ENCODE measurements around the gene GSTO1. TPM values are rescaled to one million over a fixed set of nuclear protein-coding genes. Genes with fewer than 3 reads are reported as not detected.

Gene GSTO1
- polyA plus RNA-seq: 229 TPM
- long read RNA-seq, donor 1, transcript GSTO1-202 (6 exons, 972 nt): major isoform, 83 of 111 reads
- long read RNA-seq, donor 1, transcript GSTO1-204 (5 exons, 829 nt): minor isoform, 13 of 111 reads
- long read RNA-seq, donor 1, partial matches to known transcripts: 7 of 111 reads
- long read RNA-seq, donor 1, other reads (novel, unspliced or antisense): 5 of 111 reads
- long read RNA-seq, donor 2, transcript GSTO1-204 (5 exons, 829 nt): minor isoform, 43 of 302 reads
- long read RNA-seq, donor 2, transcript GSTO1-202 (6 exons, 972 nt): major isoform, 181 of 302 reads
- long read RNA-seq, donor 2, partial matches to known transcripts: 50 of 302 reads
- long read RNA-seq, donor 2, other reads (novel, unspliced or antisense): 26 of 302 reads
- long read RNA-seq, donor 3: 0 reads
- long read RNA-seq, donor 4, transcript GSTO1-202 (6 exons, 972 nt): major isoform, 29 of 33 reads
- long read RNA-seq, donor 4, partial matches to known transcripts: 0 of 33 reads
- long read RNA-seq, donor 4, other reads (novel, unspliced or antisense): 0 of 33 reads
- long read RNA-seq, donor 5, transcript GSTO1-202 (6 exons, 972 nt): major isoform, 46 of 62 reads
- long read RNA-seq, donor 5, transcript GSTO1-204 (5 exons, 829 nt): minor isoform, 10 of 62 reads
- long read RNA-seq, donor 5, partial matches to known transcripts: 0 of 62 reads
- long read RNA-seq, donor 5, other reads (novel, unspliced or antisense): 6 of 62 reads
- long read RNA-seq, donor 6, transcript GSTO1-202 (6 exons, 972 nt): major isoform, 135 of 219 reads
- long read RNA-seq, donor 6, transcript GSTO1-204 (5 exons, 829 nt): minor isoform, 20 of 219 reads
- long read RNA-seq, donor 6, partial matches to known transcripts: 46 of 219 reads
- long read RNA-seq, donor 6, other reads (novel, unspliced or antisense): 14 of 219 reads
- long read RNA-seq, donor 7, transcript GSTO1-202 (6 exons, 972 nt): major isoform, 41 of 54 reads
- long read RNA-seq, donor 7, transcript GSTO1-204 (5 exons, 829 nt): minor isoform, 6 of 54 reads
- long read RNA-seq, donor 7, partial matches to known transcripts: 7 of 54 reads
- long read RNA-seq, donor 7, other reads (novel, unspliced or antisense): 0 of 54 reads
- long read RNA-seq, donor 8, transcript GSTO1-204 (5 exons, 829 nt): minor isoform, 34 of 348 reads
- long read RNA-seq, donor 8, transcript GSTO1-202 (6 exons, 972 nt): major isoform, 229 of 348 reads
- long read RNA-seq, donor 8, partial matches to known transcripts: 57 of 348 reads
- long read RNA-seq, donor 8, other reads (novel, unspliced or antisense): 24 of 348 reads
- long read RNA-seq, donor 9, transcript GSTO1-204 (5 exons, 829 nt): minor isoform, 33 of 268 reads
- long read RNA-seq, donor 9, transcript GSTO1-202 (6 exons, 972 nt): major isoform, 169 of 268 reads
- long read RNA-seq, donor 9, partial matches to known transcripts: 52 of 268 reads
- long read RNA-seq, donor 9, other reads (novel, unspliced or antisense): 13 of 268 reads
- long read RNA-seq, donor 10, transcript GSTO1-202 (6 exons, 972 nt): major isoform, 179 of 258 reads
- long read RNA-seq, donor 10, transcript GSTO1-204 (5 exons, 829 nt): minor isoform, 28 of 258 reads
- long read RNA-seq, donor 10, partial matches to known transcripts: 21 of 258 reads
- long read RNA-seq, donor 10, other reads (novel, unspliced or antisense): 29 of 258 reads
- long read RNA-seq, donor 11, transcript GSTO1-204 (5 exons, 829 nt): minor isoform, 23 of 169 reads
- long read RNA-seq, donor 11, transcript GSTO1-202 (6 exons, 972 nt): major isoform, 121 of 169 reads
- long read RNA-seq, donor 11, partial matches to known transcripts: 17 of 169 reads
- long read RNA-seq, donor 11, other reads (novel, unspliced or antisense): 6 of 169 reads

- H3K36me3 ChIP-seq (ENCODE audit: control insufficient read depth, insufficient read depth, low read length): peaks cover 16% of the 10 kb centered on the region
- peaks cover 57% of the 10 kb centered on the region for H3K4me1 ChIP-seq (ENCODE audit: control insufficient read depth, insufficient read depth, low read length)
- H3K9me3 ChIP-seq (ENCODE audit: control insufficient read depth, low read depth, low read length): no peaks in the 10 kb centered on the region
- no peaks in the 10 kb centered on the region for H3K27me3 ChIP-seq (ENCODE audit: control insufficient read depth, insufficient read depth, low read length)
- peak within 1 kb of the TSS; percentile 95 for H3K27ac ChIP-seq (ENCODE audit: low read length)
- peak within 1 kb of the TSS; percentile 71 for H3K4me3 ChIP-seq (ENCODE audit: low read length)
- DNase-seq: peak in 1 of 2 donors; percentile 75
- WGBS (ENCODE audit: insufficient coverage, low lambda C conversion rate): no CpG with 5 or more reads among the region's 69 CpGs
Measured at GRCh38 chr10:104254493-104255310, at the start of gene GSTO1. TSS of gene GSTO1 (plus strand) at chr10:104254892. CDS start at chr10:104254929, 37 bp downstream.

DNA sequence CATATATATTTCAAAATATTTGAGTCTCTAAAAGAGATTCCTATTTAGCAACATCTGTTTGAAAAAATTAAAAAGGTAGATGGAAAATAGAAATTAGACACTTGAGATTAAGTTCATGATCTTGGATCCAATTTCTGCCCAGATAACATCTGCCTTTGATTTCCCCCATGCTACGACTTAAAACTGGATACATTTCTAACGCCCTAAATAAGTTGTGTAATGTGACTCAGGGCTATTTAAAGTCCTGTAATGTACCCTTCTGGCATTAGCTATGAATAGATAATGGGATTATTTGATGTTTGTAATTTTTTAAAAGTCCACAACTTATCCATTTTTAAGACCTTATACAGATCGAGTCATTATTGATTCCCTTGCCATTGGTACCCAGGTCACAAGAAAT is 46.0 kb upstream of the GSTO1 start:
- 82% methylated on average over 2 of the region's 3 CpGs for WGBS (ENCODE audit: insufficient coverage, low lambda C conversion rate)
- DNase-seq: no peak
- Histone ChIP-seq H3K27ac (ENCODE audit: low read length) (no peak overlapping the region), H3K36me3 (ENCODE audit: control insufficient read depth, insufficient read depth, low read length) (peaks cover 3% of the 10 kb centered on the region), H3K27me3 (ENCODE audit: control insufficient read depth, insufficient read depth, low read length) (no peaks in the 10 kb centered on the region), H3K4me1 (ENCODE audit: control insufficient read depth, insufficient read depth, low read length) (no peaks in the 10 kb centered on the region), H3K9me3 (ENCODE audit: control insufficient read depth, low read depth, low read length) (no peaks in the 10 kb centered on the region), H3K4me3 (ENCODE audit: low read length) (no peak overlapping the region)

DNA sequence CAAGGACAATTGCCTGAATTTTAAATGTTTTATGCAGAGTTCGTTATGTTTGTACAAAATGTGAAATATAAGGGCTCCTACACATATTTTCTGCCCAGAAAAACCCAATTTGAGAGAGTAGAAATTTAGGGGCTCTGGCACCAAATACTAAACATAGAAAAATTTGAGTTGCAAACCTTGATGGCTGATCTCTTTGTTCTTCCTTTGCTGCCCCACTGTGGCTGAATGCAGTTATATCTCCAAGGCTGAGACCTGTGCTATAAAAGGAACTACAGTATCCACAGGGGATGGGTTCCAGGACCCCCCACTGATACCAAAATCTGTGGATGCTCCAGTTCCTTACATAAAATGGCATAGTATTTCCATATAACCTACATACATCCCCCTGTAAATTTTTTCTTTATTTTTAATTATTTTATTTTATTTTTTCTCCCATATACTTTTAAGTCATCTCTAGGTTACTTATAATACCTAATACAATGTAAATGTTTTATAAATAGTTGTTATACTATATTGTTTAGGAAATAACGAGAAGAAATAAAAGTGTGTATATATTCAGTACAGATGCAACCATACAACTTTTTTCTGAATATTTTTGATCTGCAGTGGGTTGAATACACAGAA is 45.0 kb upstream of the GSTO1 start:
- no peaks in the 10 kb centered on the region for H3K9me3 ChIP-seq (ENCODE audit: control insufficient read depth, low read depth, low read length)
- no peak overlapping the region for H3K27ac ChIP-seq (ENCODE audit: low read length)
- H3K4me3 ChIP-seq (ENCODE audit: low read length): no peak overlapping the region
- no peaks in the 10 kb centered on the region for H3K27me3 ChIP-seq (ENCODE audit: control insufficient read depth, insufficient read depth, low read length)
- WGBS (ENCODE audit: insufficient coverage, low lambda C conversion rate): no CpG with 5 or more reads among the region's 2 CpGs
- H3K4me1 ChIP-seq (ENCODE audit: control insufficient read depth, insufficient read depth, low read length): no peaks in the 10 kb centered on the region
- peak in 1 of 2 donors; percentile 19 for DNase-seq
- peaks cover 3% of the 10 kb centered on the region for H3K36me3 ChIP-seq (ENCODE audit: control insufficient read depth, insufficient read depth, low read length)

- H3K27me3 ChIP-seq (ENCODE audit: control insufficient read depth, insufficient read depth, low read length): no peaks in the 10 kb centered on the region
- DNase-seq: no peak
Measured at GRCh38 chr10:104216631-104217030, 38.1 kb upstream of the GSTO1 start.

DNA sequence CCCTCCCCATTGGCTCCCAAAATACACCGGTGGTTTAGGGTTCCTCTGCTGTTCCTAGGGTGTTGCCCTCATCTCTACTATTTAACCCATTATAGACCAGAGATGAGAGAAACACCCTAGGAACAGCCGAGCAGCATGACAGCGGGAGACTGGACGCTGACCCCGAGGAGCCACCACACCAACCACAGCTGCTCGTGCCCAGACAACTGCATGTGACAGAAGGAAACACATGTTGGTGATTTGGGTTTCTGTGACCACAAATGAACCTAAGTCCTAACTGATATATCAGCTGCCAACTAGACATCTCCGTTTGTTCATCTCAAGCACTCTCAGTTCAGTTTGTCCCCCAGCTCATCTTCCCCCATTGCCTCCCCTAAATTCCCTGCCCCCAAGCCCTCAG is 35.9 kb upstream of the GSTO1 start:
- Histone ChIP-seq H3K4me3 (ENCODE audit: low read length) (no peak overlapping the region), H3K4me1 (ENCODE audit: control insufficient read depth, insufficient read depth, low read length) (peaks cover 8% of the 10 kb centered on the region), H3K27ac (ENCODE audit: low read length) (no peak overlapping the region), H3K27me3 (ENCODE audit: control insufficient read depth, insufficient read depth, low read length) (no peaks in the 10 kb centered on the region), H3K9me3 (ENCODE audit: control insufficient read depth, low read depth, low read length) (no peaks in the 10 kb centered on the region), H3K36me3 (ENCODE audit: control insufficient read depth, insufficient read depth, low read length) (no peaks in the 10 kb centered on the region)
- no peak for DNase-seq
- 80% methylated on average over 1 of the region's 7 CpGs for WGBS (ENCODE audit: insufficient coverage, low lambda C conversion rate)

More at GRCh38 chr10:104216631-104217030, 38.1 kb upstream of the GSTO1 start:
- Histone ChIP-seq H3K4me1 (ENCODE audit: control insufficient read depth, insufficient read depth, low read length) (peaks cover 8% of the 10 kb centered on the region), H3K9me3 (ENCODE audit: control insufficient read depth, low read depth, low read length) (no peaks in the 10 kb centered on the region), H3K36me3 (ENCODE audit: control insufficient read depth, insufficient read depth, low read length) (peaks cover 3% of the 10 kb centered on the region), H3K4me3 (ENCODE audit: low read length) (no peak overlapping the region), H3K27ac (ENCODE audit: low read length) (no peak overlapping the region)
- no CpG with 5 or more reads among the region's 3 CpGs for WGBS (ENCODE audit: insufficient coverage, low lambda C conversion rate)

GRCh38 chr10:104220522-104220921 is 34.2 kb upstream of the GSTO1 start:
- Histone ChIP-seq H3K4me1 (ENCODE audit: control insufficient read depth, insufficient read depth, low read length) (peaks cover 8% of the 10 kb centered on the region), H3K27me3 (ENCODE audit: control insufficient read depth, insufficient read depth, low read length) (no peaks in the 10 kb centered on the region), H3K36me3 (ENCODE audit: control insufficient read depth, insufficient read depth, low read length) (no peaks in the 10 kb centered on the region), H3K4me3 (ENCODE audit: low read length) (no peak overlapping the region), H3K27ac (ENCODE audit: low read length) (peak overlapping the region; percentile 88), H3K9me3 (ENCODE audit: control insufficient read depth, low read depth, low read length) (no peaks in the 10 kb centered on the region)
- peak; percentile 82 to 94 for DNase-seq
- no CpG with 5 or more reads among the region's 2 CpGs for WGBS (ENCODE audit: insufficient coverage, low lambda C conversion rate)

- DNase-seq: no peak
- H3K4me3 ChIP-seq (ENCODE audit: low read length): no peak overlapping the region
- no peak overlapping the region for H3K27ac ChIP-seq (ENCODE audit: low read length)
- no peaks in the 10 kb centered on the region for H3K27me3 ChIP-seq (ENCODE audit: control insufficient read depth, insufficient read depth, low read length)
- H3K4me1 ChIP-seq (ENCODE audit: control insufficient read depth, insufficient read depth, low read length): peaks cover 8% of the 10 kb centered on the region
- H3K36me3 ChIP-seq (ENCODE audit: control insufficient read depth, insufficient read depth, low read length): no peaks in the 10 kb centered on the region
- no peaks in the 10 kb centered on the region for H3K9me3 ChIP-seq (ENCODE audit: control insufficient read depth, low read depth, low read length)
Measured at GRCh38 chr10:104223304-104223703, 31.4 kb upstream of the GSTO1 start.

DNA sequence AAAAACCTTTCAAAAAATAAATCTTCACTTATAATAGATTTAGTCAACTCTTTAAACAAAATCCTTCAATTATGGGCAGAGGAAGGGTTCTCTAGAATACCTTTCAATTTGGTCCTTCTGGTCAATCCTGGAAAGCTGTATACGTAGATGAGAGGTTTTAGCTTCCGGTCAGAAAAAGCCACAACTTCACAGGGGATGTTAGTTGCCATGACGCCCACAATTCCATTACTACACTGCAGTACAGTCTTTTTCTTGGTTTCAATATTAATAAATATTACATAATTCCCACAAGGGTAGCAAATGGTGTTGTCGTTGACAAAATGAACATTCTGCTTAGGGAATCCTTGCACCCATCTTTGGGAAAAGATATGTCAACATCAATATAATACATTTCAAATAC is 24.2 kb upstream of the GSTO1 start:
- no peaks in the 10 kb centered on the region for H3K36me3 ChIP-seq (ENCODE audit: control insufficient read depth, insufficient read depth, low read length)
- no peak overlapping the region for H3K4me3 ChIP-seq (ENCODE audit: low read length)
- H3K4me1 ChIP-seq (ENCODE audit: control insufficient read depth, insufficient read depth, low read length): no peaks in the 10 kb centered on the region
- 100% methylated on average over 3 of the region's 4 CpGs for WGBS (ENCODE audit: insufficient coverage, low lambda C conversion rate)
- no peaks in the 10 kb centered on the region for H3K27me3 ChIP-seq (ENCODE audit: control insufficient read depth, insufficient read depth, low read length)
- H3K27ac ChIP-seq (ENCODE audit: low read length): no peak overlapping the region
- H3K9me3 ChIP-seq (ENCODE audit: control insufficient read depth, low read depth, low read length): peaks cover 2% of the 10 kb centered on the region
- no peak for DNase-seq
